HepG2 (cell line): ENCODE data around the gene RPUSD4. TPM values are rescaled to one million over a fixed set of nuclear protein-coding genes. Genes with fewer than 3 reads are reported as not detected.

Experiments used
- BORCS8-MEF2B ChIP-seq: sonication (generic); formaldehyde crosslinking; IDR thresholded peaks from 2 replicates; pipeline ENCODE4 v1.8.0; 2022; ENCODE audit warnings: mild to moderate bottlenecking, missing genetic modification reagents
- DPF2 ChIP-seq: sonication (generic); formaldehyde crosslinking; IDR thresholded peaks from 2 replicates; pipeline ENCODE4 v1.4.0; 2020; ENCODE audit warnings: mild to moderate bottlenecking, low read depth, missing genetic modification reagents, borderline replicate concordance
- GFI1 ChIP-seq: sonication (generic); formaldehyde crosslinking; IDR thresholded peaks from 2 replicates; pipeline ENCODE4 v1.5.0; 2020; ENCODE audit warnings: missing genetic modification reagents, mild to moderate bottlenecking, borderline replicate concordance
- GMEB1 ChIP-seq: sonication (generic); formaldehyde crosslinking; IDR thresholded peaks from 2 replicates; pipeline ENCODE4 v1.5.1; 2020; ENCODE audit warnings: missing genetic modification reagents, mild to moderate bottlenecking, borderline replicate concordance
- HIVEP1 ChIP-seq: sonication (generic); formaldehyde crosslinking; IDR thresholded peaks from 2 replicates; pipeline ENCODE4 v1.4.0; 2020; ENCODE audit warnings: mild to moderate bottlenecking, missing genetic modification reagents
- KDM6A ChIP-seq: IDR thresholded peaks from 2 replicates; pipeline ENCODE4 v1.6.1; 2016; ENCODE audit warnings: low read depth
- MAFF ChIP-seq: IDR thresholded peaks from 2 replicates; pipeline ENCODE4 v1.6.1; 2011; ENCODE audit warnings: low read depth, low read length, improper control_type of control experiment
- NFE2L1 ChIP-seq: sonication (generic); formaldehyde crosslinking; IDR thresholded peaks from 2 replicates; pipeline ENCODE4 v1.4.0; 2020; ENCODE audit warnings: missing genetic modification reagents, mild to moderate bottlenecking, borderline replicate concordance
- PHF21A ChIP-seq: sonication (generic); formaldehyde crosslinking; IDR thresholded peaks from 2 replicates; pipeline ENCODE4 v1.5.0; 2020; ENCODE audit warnings: mild to moderate bottlenecking, missing genetic modification reagents
- RBAK ChIP-seq: sonication (generic); formaldehyde crosslinking; IDR thresholded peaks from 2 replicates; pipeline ENCODE4 v1.5.1; 2020; ENCODE audit warnings: mild to moderate bottlenecking, missing genetic modification reagents
- SIN3B ChIP-seq: fragments of 150-350 bp; IDR thresholded peaks from 2 replicates; pipeline ENCODE4 v1.6.1; 2014; ENCODE audit warnings: low read length
- SKI ChIP-seq: fragments of 450-650 bp; IDR thresholded peaks from one replicate; pipeline ENCODE4 v1.6.1; 2018; ENCODE audit warnings: mild to moderate bottlenecking; ENCODE audit not compliant: partially characterized antibody
- SKIL ChIP-seq: sonication (generic); formaldehyde crosslinking; IDR thresholded peaks from 2 replicates; pipeline ENCODE4 v1.8.0; 2022; ENCODE audit warnings: missing genetic modification reagents, mild to moderate bottlenecking, moderate library complexity, borderline replicate concordance
- SP4 ChIP-seq: sonication (generic); formaldehyde crosslinking; IDR thresholded peaks from 2 replicates; pipeline ENCODE4 v1.8.1; 2023; ENCODE audit warnings: mild to moderate bottlenecking, missing genetic modification reagents
- TAF15 ChIP-seq: fragments of 200-400 bp; formaldehyde crosslinking; IDR thresholded peaks from one replicate; pipeline ENCODE4 v1.6.1; 2018; ENCODE audit warnings: mild to moderate bottlenecking, low read depth, low read length; ENCODE audit not compliant: poor library complexity, severe bottlenecking
- TOPORS ChIP-seq: sonication (generic); formaldehyde crosslinking; IDR thresholded peaks from 2 replicates; pipeline ENCODE4 v1.8.0; 2023; ENCODE audit warnings: mild to moderate bottlenecking, missing genetic modification reagents
- ZBTB38 ChIP-seq: sonication (generic); formaldehyde crosslinking; IDR thresholded peaks from 2 replicates; pipeline ENCODE4 v1.5.1; 2020; ENCODE audit warnings: mild to moderate bottlenecking, missing genetic modification reagents
- ZMYM2 ChIP-seq: sonication (generic); formaldehyde crosslinking; IDR thresholded peaks from 2 replicates; pipeline ENCODE4 v1.8.0; 2022; ENCODE audit warnings: mild to moderate bottlenecking, missing genetic modification reagents
- ZNF12 ChIP-seq: sonication (generic); formaldehyde crosslinking; IDR thresholded peaks from 2 replicates; pipeline ENCODE4 v1.5.0; 2020; ENCODE audit warnings: missing genetic modification reagents
- ZNF317 ChIP-seq: sonication (generic); formaldehyde crosslinking; IDR thresholded peaks from 2 replicates; pipeline ENCODE4 v1.5.0; 2020; ENCODE audit warnings: mild to moderate bottlenecking, missing genetic modification reagents
- ZNF441 ChIP-seq: sonication (generic); formaldehyde crosslinking; IDR thresholded peaks from 2 replicates; pipeline ENCODE4 v1.7.0; 2021; ENCODE audit warnings: missing genetic modification reagents, borderline replicate concordance
- ZNF670 ChIP-seq: sonication (generic); formaldehyde crosslinking; IDR thresholded peaks from 2 replicates; pipeline ENCODE4 v1.8.0; 2022; ENCODE audit warnings: mild to moderate bottlenecking, missing genetic modification reagents, borderline replicate concordance
- ZNF761 ChIP-seq: sonication (generic); formaldehyde crosslinking; conservative IDR thresholded peaks from 2 replicates; pipeline ENCODE4 v1.4.0; 2020; ENCODE audit warnings: mild to moderate bottlenecking, missing genetic modification reagents
- ZNF83 ChIP-seq: sonication (generic); formaldehyde crosslinking; IDR thresholded peaks from 2 replicates; pipeline ENCODE4 v1.4.0; 2020; ENCODE audit warnings: missing genetic modification reagents, mild to moderate bottlenecking, borderline replicate concordance
- ZNF839 ChIP-seq: sonication (generic); formaldehyde crosslinking; IDR thresholded peaks from 2 replicates; pipeline ENCODE4 v1.4.0; 2020; ENCODE audit warnings: missing genetic modification reagents, mild to moderate bottlenecking, borderline replicate concordance
- ZNF841 ChIP-seq: sonication (generic); formaldehyde crosslinking; IDR thresholded peaks from 2 replicates; pipeline ENCODE4 v1.8.1; 2023; ENCODE audit warnings: missing genetic modification reagents, borderline replicate concordance
- polyA plus RNA-seq, 8 experiments: library from polyadenylated mRNA; depleted of rRNA in 3 of 8; stranded (reverse) in 7 of 8; unstranded in 1 of 8; fragments of >200 nt; fragmentation: Illumina TruSeq in 4 of 8; extraction: Trizol in 4 of 8; gene quantifications; 2 replicates each; pipeline versions ENCODE4 v1.2.1 to v1.2.3, GENCODE V29; 2011 to 2016; ENCODE audit warnings: low read depth in 4 of 8, missing spikeins in 1 of 8, mixed read lengths in 1 of 8; ENCODE audit not compliant: insufficient read depth in 1 of 8
- total RNA-seq, 5 experiments: library from RNA; depleted of rRNA; stranded (reverse); fragments of >200 nt; fragmentation: Illumina TruSeq; extraction: Trizol; gene quantifications; 2 replicates each; pipeline ENCODE4 v1.2.3, GENCODE V29; 2016; ENCODE audit warnings: low read depth in 1 of 5
- TF ChIP-seq, protein P1 (sequence below): sonication (generic); formaldehyde crosslinking; IDR thresholded peaks from 2 replicates; pipeline ENCODE4 v1.8.0; 2022; ENCODE audit warnings: low read depth, missing genetic modification reagents

RPUSD4 gene
- total and polyA plus RNA-seq, 2 of the 13 experiments (the other 11 are each of a cell fraction or from before 2014, with no cell fraction given): 45.0 to 52.9 TPM

GRCh38 chr11:126163074-126163700 is 48.3 kb downstream of the RPUSD4 start (continued):
- TF ChIP-seq SKIL (CRISPR knock-in tag) (peak; percentile 29; the same call in 1 of the 2 replicates), ZMYM2 (CRISPR knock-in tag) (no peak), ZNF441 (CRISPR knock-in tag) (no peak), ZNF761 (CRISPR knock-in tag) (no peak), MAFF (no peak), ZBTB38 (CRISPR knock-in tag) (0 out of 2 replicates have a peak, but pooled peaks have one; percentile 61), ZNF83 (CRISPR knock-in tag) (no peak), PHF21A (CRISPR knock-in tag) (peak; percentile 89), DPF2 (CRISPR knock-in tag) (0 out of 2 replicates have a peak, but pooled peaks have one; percentile 22), RBAK (no peak), SP4 (no peak; the same call in 1 of the 2 replicates), NFE2L1 (CRISPR knock-in tag) (no peak), ZNF839 (CRISPR knock-in tag) (no peak), BORCS8-MEF2B (CRISPR knock-in tag) (no peak), ZNF317 (CRISPR knock-in tag) (no peak), ZNF12 (CRISPR knock-in tag) (no peak), SKI (no peak), ZNF841 (no peak), GMEB1 (no peak), HIVEP1 (CRISPR knock-in tag) (no peak), TOPORS (CRISPR knock-in tag) (no peak), TAF15 (no peak), KDM6A (CRISPR knock-in tag) (no peak), SIN3B (no peak), ZNF670 (CRISPR knock-in tag) (no peak), GFI1 (CRISPR knock-in tag) (peak; percentile 93)
- TF ChIP-seq, protein P1, sequence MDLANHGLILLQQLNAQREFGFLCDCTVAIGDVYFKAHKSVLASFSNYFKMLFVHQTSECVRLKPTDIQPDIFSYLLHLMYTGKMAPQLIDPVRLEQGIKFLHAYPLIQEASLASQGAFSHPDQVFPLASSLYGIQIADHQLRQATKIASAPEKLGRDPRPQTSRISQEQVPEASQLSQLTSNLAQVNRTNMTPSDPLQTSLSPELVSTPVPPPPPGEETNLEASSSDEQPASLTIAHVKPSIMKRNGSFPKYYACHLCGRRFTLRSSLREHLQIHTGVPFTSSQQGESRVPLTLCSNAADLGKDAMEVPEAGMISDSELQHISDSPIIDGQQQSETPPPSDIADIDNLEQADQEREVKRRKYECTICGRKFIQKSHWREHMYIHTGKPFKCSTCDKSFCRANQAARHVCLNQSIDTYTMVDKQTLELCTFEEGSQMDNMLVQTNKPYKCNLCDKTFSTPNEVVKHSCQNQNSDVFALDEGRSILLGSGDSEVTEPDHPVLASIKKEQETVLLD (CRISPR knock-in tag): no peak
